Measurements from ENCODE around the gene CBL. TPM values are rescaled to one million over a fixed set of nuclear protein-coding genes. Genes with fewer than 3 reads are reported as not detected.

Gene CBL
- total RNA-seq, 1 experiment from 2014 or later: 52.7 TPM

GRCh38 chr11:119305556-119306372, 99.6 kb downstream of the CBL start:
- Mint-ChIP-seq H3K27ac (ENCODE audit: unreplicated experiment) (no peak overlapping the region), H3K36me3 (ENCODE audit: insufficient read depth, unreplicated experiment) (peaks cover 70% of the 10 kb centered on the region), H3K9me3 (ENCODE audit: unreplicated experiment) (no peaks in the 10 kb centered on the region), H3K4me1 (ENCODE audit: low read depth, unreplicated experiment) (no peaks in the 10 kb centered on the region), H3K4me3 (ENCODE audit: unreplicated experiment) (no peak overlapping the region), H3K27me3 (ENCODE audit: insufficient read depth, unreplicated experiment) (no peaks in the 10 kb centered on the region)
- peaks cover 5% of the 10 kb centered on the region; the same call in 1 of the 2 replicates for H3K36me3 ChIP-seq (ENCODE audit: control insufficient read depth, insufficient read depth, low read length)
- BruUV-seq (replicated peaks): no TSS peak
- no peak for DNase-seq
- ChIA-PET POLR2A (no interaction called here), CTCF (interaction anchor here (1.0 to 2.5 kb wide), 2 partner anchors 21 to 32 kb away, joined by 3 to 14 read pairs; no protein-coding TSS in a partner anchor)
- no peaks in the 10 kb centered on the region for H3K4me1 ChIP-seq
- H3K4me3 ChIP-seq (ENCODE audit: low read depth, low read length): no peak overlapping the region
- TF ChIP-seq CTCF (IDR thresholded peaks at IDR 0.05; ENCODE audit: insufficient read depth in 1 of 2, low read depth in 1 of 2, low read length in 1 of 2, severe bottlenecking in 1 of 2, unreplicated experiment in 1 of 2): no peak
- intact Hi-C loops (cut with micrococcal nuclease; ENCODE audit: unreplicated experiment): no loop called here
- H3K9me3 ChIP-seq: no peaks in the 10 kb centered on the region
- H3K27me3 ChIP-seq (replicated peaks; ENCODE audit: control insufficient read depth, insufficient read depth, low read length): no peaks in the 10 kb centered on the region

GRCh38 chr11:119306373-119306890, 100.3 kb downstream of the CBL start:
- Histone ChIP-seq H3K9me3 (no peaks in the 10 kb centered on the region), H3K27me3 (replicated peaks; ENCODE audit: control insufficient read depth, insufficient read depth, low read length) (no peaks in the 10 kb centered on the region), H3K36me3 (ENCODE audit: control insufficient read depth, insufficient read depth, low read length) (0 out of 2 replicates have a peak, but pooled peaks cover 5% of the 10 kb centered on the region), H3K4me1 (no peaks in the 10 kb centered on the region), H3K4me3 (ENCODE audit: low read depth, low read length) (no peak overlapping the region)
- intact Hi-C loops (cut with micrococcal nuclease; ENCODE audit: unreplicated experiment): no loop called here
- H3K4me3 Mint-ChIP-seq (ENCODE audit: unreplicated experiment): no peak overlapping the region
- no peaks in the 10 kb centered on the region for H3K27me3 Mint-ChIP-seq (ENCODE audit: insufficient read depth, unreplicated experiment)
- H3K4me1 Mint-ChIP-seq (ENCODE audit: low read depth, unreplicated experiment): no peaks in the 10 kb centered on the region
- ChIA-PET CTCF (interaction anchor here (0.6 to 2.5 kb wide), 6 partner anchors 20 to 212 kb away, joined by 3 to 14 read pairs (median 4); partner anchors contain the start of genes CBL and HINFP), POLR2A (interaction anchor here (0.9 kb wide), 1 partner anchor 185 kb away, joined by 4 read pairs; the partner anchor contains the start of gene HINFP)
- no peak for TF ChIP-seq CTCF (IDR thresholded peaks at IDR 0.05; ENCODE audit: insufficient read depth in 1 of 2, low read depth in 1 of 2, low read length in 1 of 2, severe bottlenecking in 1 of 2, unreplicated experiment in 1 of 2)
- H3K27ac Mint-ChIP-seq (ENCODE audit: unreplicated experiment): no peak overlapping the region
- H3K36me3 Mint-ChIP-seq (ENCODE audit: insufficient read depth, unreplicated experiment): peaks cover 74% of the 10 kb centered on the region
- no peaks in the 10 kb centered on the region for H3K9me3 Mint-ChIP-seq (ENCODE audit: unreplicated experiment)
- DNase-seq: no peak
- BruUV-seq (replicated peaks): no TSS peak

- ChIA-PET CTCF (interaction anchor here (0.6 to 2.5 kb wide), 9 partner anchors 8 to 212 kb away, joined by 3 to 14 read pairs (median 4); partner anchors contain the start of genes CBL, HINFP and USP2), POLR2A (interaction anchor here (0.6 to 0.9 kb wide), 2 partner anchors 186 to 516 kb away, joined by 3 to 4 read pairs; partner anchors contain the start of genes DDX6 and HINFP)
- intact Hi-C loops (cut with micrococcal nuclease; ENCODE audit: unreplicated experiment): no loop called here
- Histone ChIP-seq H3K27me3 (replicated peaks; ENCODE audit: control insufficient read depth, insufficient read depth, low read length) (no peaks in the 10 kb centered on the region), H3K4me1 (no peaks in the 10 kb centered on the region), H3K36me3 (ENCODE audit: control insufficient read depth, insufficient read depth, low read length) (0 out of 2 replicates have a peak, but pooled peaks cover 5% of the 10 kb centered on the region), H3K4me3 (ENCODE audit: low read depth, low read length) (no peak overlapping the region), H3K9me3 (no peaks in the 10 kb centered on the region)
- no peak overlapping the region for H3K27ac Mint-ChIP-seq (ENCODE audit: unreplicated experiment)
- peak in 1 of 2 experiments; percentile 31 for TF ChIP-seq CTCF (IDR thresholded peaks at IDR 0.05; ENCODE audit: insufficient read depth in 1 of 2, low read depth in 1 of 2, low read length in 1 of 2, severe bottlenecking in 1 of 2, unreplicated experiment in 1 of 2)
- no TSS peak for BruUV-seq (replicated peaks)
- H3K36me3 Mint-ChIP-seq (ENCODE audit: insufficient read depth, unreplicated experiment): peaks cover 70% of the 10 kb centered on the region
- no peaks in the 10 kb centered on the region for H3K27me3 Mint-ChIP-seq (ENCODE audit: insufficient read depth, unreplicated experiment)
- H3K4me1 Mint-ChIP-seq (ENCODE audit: low read depth, unreplicated experiment): no peaks in the 10 kb centered on the region
- no peak for DNase-seq
- no peaks in the 10 kb centered on the region for H3K9me3 Mint-ChIP-seq (ENCODE audit: unreplicated experiment)
- no peak overlapping the region for H3K4me3 Mint-ChIP-seq (ENCODE audit: unreplicated experiment)
Measured at GRCh38 chr11:119307219-119307618, 101.1 kb downstream of the CBL start.
